Ovary (tissue), 9 donors: ENCODE measurements around the gene NR2F1-AS1. TPM values are rescaled to one million over a fixed set of nuclear protein-coding genes. Genes with fewer than 3 reads are reported as not detected.

ENCODE experiments used
- DNase-seq, 5 donors: peaks; one replicate each; pipeline ENCODE4 v3.0.0-alpha.2; 2019 to 2020
- H3K27ac ChIP-seq, 2 donors: fragments of 200-600 bp; one replicate each; pipeline versions ENCODE4 v1.5.1 to v1.8.0; 2019 to 2022
- H3K27me3 ChIP-seq: fragments of 200-600 bp; one replicate; pipeline ENCODE4 v1.8.0; 2022
- H3K36me3 ChIP-seq: fragments of 200-600 bp; sonication (generic); one replicate; pipeline ENCODE4 v1.5.1; 2019
- H3K4me1 ChIP-seq: one replicate; pipeline ENCODE4 v1.8.1; 2013; ENCODE audit warnings: mild to moderate bottlenecking, moderate library complexity; ENCODE audit not compliant: insufficient read depth
- H3K4me3 ChIP-seq: fragments of 200-600 bp; sonication (generic); one replicate; pipeline ENCODE4 v1.5.1; 2017
- H3K9me3 ChIP-seq, 2 donors: fragments of 200-600 bp in 1 of 2; sonication (generic) in 1 of 2; one replicate each; pipeline versions ENCODE4 v1.5.1 to v1.8.1; 2013 to 2019; ENCODE audit warnings: mild to moderate bottlenecking in 1 of 2, moderate library complexity in 1 of 2
- CTCF ChIP-seq, 3 donors: fragments of 450-650 bp in 2 of 3; fragments of 200-600 bp in 1 of 3; IDR thresholded peaks; one replicate each; pipeline versions ENCODE4 v1.5.1 to v1.8.0; 2016 to 2022; ENCODE audit warnings: antibody characterized with exemption in 3 of 3, mild to moderate bottlenecking in 1 of 3
- EP300 ChIP-seq: sonication (generic); formaldehyde crosslinking; IDR thresholded peaks from one replicate; pipeline ENCODE4 v1.6.1; 2017; ENCODE audit warnings: antibody characterized with exemption
- POLR2A ChIP-seq: fragments of 450-650 bp; IDR thresholded peaks from one replicate; pipeline ENCODE4 v1.6.1; 2017; ENCODE audit warnings: antibody characterized with exemption, mild to moderate bottlenecking, moderate library complexity
- WGBS, 3 donors: extraction: QIAGEN DNeasy Blood & Tissue Kit in 1 of 3; methylation state at CpG; one replicate each; pipeline versions ENCODE4 v1.1.5 to v1.1.7; 2013 to 2017; 5-methylcytosine and 5-hydroxymethylcytosine counted together
- intact Hi-C, 4 donors: fragments of 100-400 bp; cut with DNase I; formaldehyde crosslinking; loops; one replicate each; pipeline versions ENCODE4 v1.11.0 to v1.15.1; 2022 to 2023
- polyA plus RNA-seq, 2 donors: library from polyadenylated mRNA; stranded (reverse); fragments of 200-250 nt in 1 of 2; fragments of 350-450 nt in 1 of 2; fragmentation: Illumina TruSeq in 1 of 2; extraction: RNeasy Lipid Tissue Mini Kit (QIAGEN cat#74804) in 1 of 2; gene quantifications; one replicate each; pipeline ENCODE4 v1.2.3, GENCODE V29; 2013 to 2014
- total RNA-seq, 7 donors: library from RNA; depleted of rRNA in 2 of 7; stranded (reverse); fragments of >200 nt in 2 of 7; fragmentation: NEBNext Ultra II Directional in 3 of 7; extraction: Animal tissue kit (Norgen Biotek cat#: 25700) in 3 of 7; gene quantifications; one replicate each; pipeline versions ENCODE4 v1.1.0 to v1.2.4, GENCODE V29; 2016 to 2023
- donor health status: DM: no; HTN: no; CAD: no; lungs with moderate emphysema.
- donor health status: DM: no; HTN: no; CAD: no.
- donor health status: Bipolar disorder and iron deficiency.
- donor health status: DM: yes; HTN: yes; CAD: no.
- donor health status: DM: no; HTN: no; CAD: no.
- donor health status: DM: yes; HTN: yes; CAD: no.

The NR2F1-AS1 gene
- total and polyA plus RNA-seq, 9 donors = 20.7 to 45.7 (median 25.0) TPM

- DNase-seq = no peak
- Histone ChIP-seq H3K27ac (no peak overlapping the region), H3K9me3 (peaks cover 4 to 5% of the 10 kb centered on the region in 2 donors), H3K4me3 (no peak overlapping the region), H3K36me3 (no peaks in the 10 kb centered on the region), H3K4me1 (no peaks in the 10 kb centered on the region), H3K27me3 (no peaks in the 10 kb centered on the region)
- TF ChIP-seq POLR2A (no peak), CTCF (IDR thresholded peaks at IDR 0.05) (no peak), EP300 (no peak)
- intact Hi-C loops = no loop called here
Observed at GRCh38 chr5:93477816-93478215, 103.2 kb downstream of the NR2F1-AS1 start.

- Histone ChIP-seq H3K4me1 (no peaks in the 10 kb centered on the region), H3K4me3 (no peak overlapping the region), H3K9me3 (peaks cover 4 to 5% of the 10 kb centered on the region in 2 donors), H3K36me3 (no peaks in the 10 kb centered on the region), H3K27ac (no peak overlapping the region), H3K27me3 (no peaks in the 10 kb centered on the region)
- no peak for DNase-seq
- TF ChIP-seq CTCF (IDR thresholded peaks at IDR 0.05) = no peak
- TF ChIP-seq POLR2A = no peak
- no peak for TF ChIP-seq EP300
- WGBS, 3 donors = 63 to 67% (median 67%) methylated on average over 2 of the region's 2 CpGs
- intact Hi-C loops = no loop called here
Observed at GRCh38 chr5:93476251-93476742, 104.7 kb downstream of the NR2F1-AS1 start.

GRCh38 chr5:93462916-93463315, 118.1 kb downstream of the NR2F1-AS1 start:
- Histone ChIP-seq H3K9me3 (peaks cover 0 to 3% of the 10 kb centered on the region in 2 donors), H3K27ac (no peak overlapping the region), H3K27me3 (no peaks in the 10 kb centered on the region), H3K36me3 (no peaks in the 10 kb centered on the region), H3K4me3 (no peak overlapping the region), H3K4me1 (no peaks in the 10 kb centered on the region)
- no peak for DNase-seq
- WGBS, 3 donors = 79 to 100% (median 96%) methylated on average over 1 of the region's 1 CpG
- no peak for TF ChIP-seq CTCF (IDR thresholded peaks at IDR 0.05)
- TF ChIP-seq POLR2A = no peak
- TF ChIP-seq EP300 = no peak
- intact Hi-C loops = no loop called here

- Histone ChIP-seq H3K9me3 (peaks cover 0 to 3% of the 10 kb centered on the region in 2 donors), H3K4me1 (no peaks in the 10 kb centered on the region), H3K36me3 (no peaks in the 10 kb centered on the region), H3K4me3 (no peak overlapping the region), H3K27me3 (no peaks in the 10 kb centered on the region), H3K27ac (no peak overlapping the region)
- WGBS, 3 donors = 94 to 99% (median 97%) methylated on average over 1 of the region's 1 CpG
- TF ChIP-seq CTCF (IDR thresholded peaks at IDR 0.05) (no peak), EP300 (no peak), POLR2A (no peak)
- no peak for DNase-seq
- intact Hi-C loops = no loop called here
Observed at GRCh38 chr5:93461756-93462155, 119.3 kb downstream of the NR2F1-AS1 start.
